Tibial artery (tissue), 4 donors: Measurements from ENCODE around the gene COG7.
"Not testable (repeated sequence)": the region's sequence is repeated elsewhere in the genome, so short reads cannot be mapped to it uniquely, and the experiment has no call there.

Experiments used
- DNase-seq, 2 donors: peaks; one replicate each; pipeline ENCODE4 v3.0.0-alpha.2; 2019
- H3K27ac ChIP-seq, 2 donors: fragments of 200-600 bp; sonication (generic) in 1 of 2; 1 replicate in 1 of 2; 2 replicates in 1 of 2; pipeline ENCODE4 v1.5.1; 2018 to 2019; ENCODE audit warnings: mild to moderate bottlenecking in 1 of 2
- H3K27me3 ChIP-seq, 2 donors: fragments of 200-600 bp; sonication (generic) in 1 of 2; one replicate each; pipeline versions ENCODE4 v1.5.1 to v1.6.0; 2016 to 2019
- H3K36me3 ChIP-seq, 3 donors: fragments of 200-600 bp; sonication (generic) in 2 of 3; one replicate each; pipeline ENCODE4 v1.5.1; 2016 to 2019; ENCODE audit warnings: mild to moderate bottlenecking in 2 of 3
- H3K4me1 ChIP-seq, 4 donors: fragments of 200-600 bp; sonication (generic) in 2 of 4; 1 replicate in 3 of 4; 2 replicates in 1 of 4; pipeline ENCODE4 v1.5.1; 2016 to 2019
- H3K4me3 ChIP-seq, 2 donors: fragments of 200-600 bp; sonication (generic) in 1 of 2; 1 replicate in 1 of 2; 2 replicates in 1 of 2; pipeline ENCODE4 v1.5.1; 2018 to 2019; ENCODE audit warnings: mild to moderate bottlenecking in 2 of 2
- H3K9me3 ChIP-seq, 3 donors: fragments of 200-600 bp; sonication (generic) in 1 of 3; one replicate each; pipeline ENCODE4 v1.5.1; 2016 to 2019
- intact Hi-C: fragments of 100-400 bp; cut with DNase I; formaldehyde crosslinking; loops from one replicate; pipeline ENCODE4 v1.15.0; 2023; ENCODE audit warnings: low total_unique reads
- TF ChIP-seq, protein P1 (sequence below), 2 experiments: fragments of 200-600 bp in 1 of 2; fragments of 450-650 bp in 1 of 2; IDR thresholded peaks; one replicate each; pipeline ENCODE4 v1.5.1; 2017 to 2019; ENCODE audit warnings: antibody characterized with exemption in 2 of 2, mild to moderate bottlenecking in 1 of 2, moderate library complexity in 1 of 2

The COG7 gene

DNA sequence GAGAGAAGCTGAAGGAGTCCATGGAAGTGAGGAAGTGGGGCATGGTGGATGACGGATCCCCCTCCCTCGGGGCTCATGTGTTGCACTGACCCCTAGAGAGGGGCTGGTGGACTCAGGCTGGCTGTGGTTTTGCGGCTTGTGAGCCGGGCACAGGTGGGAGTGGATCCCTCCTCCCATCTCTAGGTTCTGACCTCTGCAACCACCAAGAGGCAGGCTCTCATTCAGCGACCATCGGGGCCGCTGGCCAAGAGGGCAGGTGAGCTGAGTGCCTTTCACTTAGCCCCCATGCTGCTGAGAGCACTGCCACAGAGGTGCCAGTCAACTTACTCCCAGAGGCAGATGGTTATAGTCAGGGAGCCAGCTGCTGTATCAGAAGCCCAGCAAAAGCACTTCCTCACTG is 83.6 kb downstream of the COG7 start:
- H3K4me1 ChIP-seq: no peaks in the 10 kb centered on the region
- no peaks in the 10 kb centered on the region for H3K36me3 ChIP-seq
- no peak overlapping the region for H3K4me3 ChIP-seq
- TF ChIP-seq, protein P1, sequence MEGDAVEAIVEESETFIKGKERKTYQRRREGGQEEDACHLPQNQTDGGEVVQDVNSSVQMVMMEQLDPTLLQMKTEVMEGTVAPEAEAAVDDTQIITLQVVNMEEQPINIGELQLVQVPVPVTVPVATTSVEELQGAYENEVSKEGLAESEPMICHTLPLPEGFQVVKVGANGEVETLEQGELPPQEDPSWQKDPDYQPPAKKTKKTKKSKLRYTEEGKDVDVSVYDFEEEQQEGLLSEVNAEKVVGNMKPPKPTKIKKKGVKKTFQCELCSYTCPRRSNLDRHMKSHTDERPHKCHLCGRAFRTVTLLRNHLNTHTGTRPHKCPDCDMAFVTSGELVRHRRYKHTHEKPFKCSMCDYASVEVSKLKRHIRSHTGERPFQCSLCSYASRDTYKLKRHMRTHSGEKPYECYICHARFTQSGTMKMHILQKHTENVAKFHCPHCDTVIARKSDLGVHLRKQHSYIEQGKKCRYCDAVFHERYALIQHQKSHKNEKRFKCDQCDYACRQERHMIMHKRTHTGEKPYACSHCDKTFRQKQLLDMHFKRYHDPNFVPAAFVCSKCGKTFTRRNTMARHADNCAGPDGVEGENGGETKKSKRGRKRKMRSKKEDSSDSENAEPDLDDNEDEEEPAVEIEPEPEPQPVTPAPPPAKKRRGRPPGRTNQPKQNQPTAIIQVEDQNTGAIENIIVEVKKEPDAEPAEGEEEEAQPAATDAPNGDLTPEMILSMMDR (IDR thresholded peaks at IDR 0.05): no peak
- no peaks in the 10 kb centered on the region for H3K9me3 ChIP-seq
- intact Hi-C loops: no loop called here
- no peak overlapping the region for H3K27ac ChIP-seq
- no peak for DNase-seq
- H3K27me3 ChIP-seq: peaks cover 0 to 19% of the 10 kb centered on the region in 2 donors

DNA sequence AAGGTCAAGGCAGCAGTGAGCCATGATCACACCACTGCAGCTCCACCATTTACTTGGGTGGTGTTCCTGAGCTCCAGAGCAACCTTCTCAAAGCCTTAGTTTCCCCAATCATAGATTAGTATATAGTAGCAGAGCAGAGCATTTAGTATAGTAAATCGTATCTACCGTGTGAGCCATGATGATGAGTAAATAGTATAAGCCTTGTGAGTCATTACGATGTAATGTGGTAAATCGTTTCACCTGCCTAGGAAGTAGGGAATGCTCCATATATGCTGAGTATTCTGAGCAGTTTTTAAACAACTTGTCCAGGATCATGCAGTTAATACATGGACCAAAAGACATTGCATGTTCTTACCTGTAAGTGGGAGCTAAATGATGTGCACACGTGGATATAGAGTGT is 84.5 kb downstream of the COG7 start:
- H3K27ac ChIP-seq: no peak overlapping the region
- TF ChIP-seq, protein P1 (IDR thresholded peaks at IDR 0.05): no peak
- H3K4me1 ChIP-seq: no peaks in the 10 kb centered on the region
- no peak for DNase-seq
- peaks cover 0 to 15% of the 10 kb centered on the region in 2 donors for H3K27me3 ChIP-seq
- intact Hi-C loops: no loop called here
- H3K9me3 ChIP-seq: no peaks in the 10 kb centered on the region
- no peaks in the 10 kb centered on the region for H3K36me3 ChIP-seq
- H3K4me3 ChIP-seq: no peak overlapping the region

DNA sequence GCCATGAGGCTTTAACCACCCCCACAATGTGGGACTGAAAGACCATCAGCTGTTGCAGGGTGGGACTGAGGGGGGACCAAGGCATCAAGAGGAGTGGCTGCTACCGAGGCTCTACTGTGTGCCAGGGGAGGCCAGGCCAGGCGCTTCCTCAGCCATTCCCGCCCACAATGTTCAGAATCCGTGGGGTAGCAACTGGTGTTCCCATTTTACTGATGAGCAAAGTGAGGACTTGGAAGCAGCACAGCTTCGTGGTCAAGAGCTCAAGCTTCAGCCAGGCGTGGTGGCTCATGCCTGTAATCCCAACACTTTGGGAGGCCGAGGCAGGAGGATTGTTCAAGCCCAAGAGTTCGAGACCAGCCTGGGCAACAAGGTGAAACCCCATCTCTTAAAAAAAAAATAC is 85.0 kb downstream of the COG7 start:
- H3K4me1 ChIP-seq: no peaks in the 10 kb centered on the region
- no peaks in the 10 kb centered on the region for H3K36me3 ChIP-seq
- intact Hi-C loops: no loop called here
- no peaks in the 10 kb centered on the region for H3K9me3 ChIP-seq
- peaks cover 0 to 15% of the 10 kb centered on the region in 2 donors for H3K27me3 ChIP-seq
- H3K4me3 ChIP-seq: no peak overlapping the region
- no peak for DNase-seq
- no peak overlapping the region for H3K27ac ChIP-seq
- TF ChIP-seq, protein P1 (IDR thresholded peaks at IDR 0.05): no peak

DNA sequence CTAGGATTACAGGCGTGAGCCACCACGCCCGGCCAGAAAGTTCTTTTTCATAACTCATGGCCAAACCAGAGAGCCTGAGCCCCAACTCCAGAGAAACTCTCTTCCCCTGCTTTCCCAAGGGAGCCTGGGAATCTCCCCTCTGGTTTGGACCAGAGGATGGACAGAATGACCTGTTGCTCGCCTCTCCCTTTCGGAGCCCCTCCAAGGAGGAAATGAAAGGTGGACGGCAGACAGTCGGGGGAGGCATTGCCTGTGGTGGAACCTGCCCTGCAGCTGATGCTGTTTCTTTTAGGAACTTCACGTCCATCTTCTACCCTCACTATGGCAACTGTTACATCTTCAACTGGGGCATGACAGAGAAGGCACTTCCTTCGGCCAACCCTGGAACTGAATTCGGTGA is 85.4 kb downstream of the COG7 start:
- H3K4me1 ChIP-seq: no peaks in the 10 kb centered on the region
- intact Hi-C loops: no loop called here
- H3K9me3 ChIP-seq: no peaks in the 10 kb centered on the region
- H3K27me3 ChIP-seq: peaks cover 0 to 15% of the 10 kb centered on the region in 2 donors
- TF ChIP-seq, protein P1 (IDR thresholded peaks at IDR 0.05): no peak
- no peak overlapping the region for H3K4me3 ChIP-seq
- no peak for DNase-seq
- no peak overlapping the region for H3K27ac ChIP-seq
- no peaks in the 10 kb centered on the region for H3K36me3 ChIP-seq

DNA sequence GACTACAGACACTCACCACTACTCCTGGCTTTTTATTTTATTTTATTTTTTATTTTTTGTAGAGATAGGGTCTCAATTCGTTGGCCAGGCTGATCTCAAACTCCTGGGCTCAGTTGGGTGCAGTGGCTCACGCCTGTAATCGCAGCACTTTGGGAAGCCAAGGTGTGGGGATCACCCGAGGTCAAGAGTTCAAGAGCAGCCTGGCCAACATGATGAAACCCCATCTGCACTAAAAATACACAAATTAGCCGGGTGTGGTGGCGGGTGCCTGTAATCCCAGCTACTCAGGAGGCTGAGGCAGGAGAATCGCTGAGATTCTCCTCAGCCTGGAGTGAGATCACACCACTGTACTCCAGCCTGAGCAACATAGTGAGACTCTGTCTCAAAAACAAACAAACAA is 86.6 kb downstream of the COG7 start:
- DNase-seq, H3K27ac ChIP-seq, H3K4me3 ChIP-seq, H3K36me3 ChIP-seq, H3K27me3 ChIP-seq, intact Hi-C loops, H3K4me1 ChIP-seq, H3K9me3 ChIP-seq: not testable (repeated sequence)

DNA sequence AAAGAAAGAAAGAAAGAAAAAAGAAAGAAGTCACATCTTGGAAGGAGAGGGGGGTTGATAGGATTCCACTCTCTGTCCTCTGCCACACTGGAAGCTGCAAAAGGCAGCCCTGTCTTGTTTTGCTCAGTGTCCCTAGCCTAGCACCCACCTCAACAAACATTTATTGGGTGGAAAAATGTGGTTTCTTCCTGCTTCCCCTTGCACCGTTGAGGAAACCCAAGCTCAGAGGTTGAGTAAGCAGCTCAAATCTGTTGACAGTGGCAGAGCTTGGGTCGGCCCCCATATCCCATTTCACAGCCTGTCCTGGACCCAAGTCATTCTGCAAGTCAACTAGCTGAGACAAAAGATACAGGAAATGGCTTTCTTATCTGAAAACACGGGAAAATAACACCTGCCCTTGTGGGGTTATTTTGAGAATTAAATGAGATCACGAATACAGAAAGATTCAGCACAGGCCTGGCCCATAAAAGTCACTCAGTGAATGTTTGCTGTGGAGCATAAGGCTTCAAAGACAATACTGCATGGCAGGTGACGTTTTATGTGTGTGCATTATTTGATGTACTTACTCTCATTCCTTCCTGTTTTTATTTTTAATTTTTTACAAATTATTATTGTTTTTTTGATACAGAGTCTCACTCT is 87.3 kb downstream of the COG7 start:
- H3K36me3 ChIP-seq: no peaks in the 10 kb centered on the region
- no peak for DNase-seq
- H3K27me3 ChIP-seq: peaks cover 0 to 2% of the 10 kb centered on the region in 2 donors
- no peaks in the 10 kb centered on the region for H3K4me1 ChIP-seq
- no peak overlapping the region for H3K27ac ChIP-seq
- intact Hi-C loops: no loop called here
- no peaks in the 10 kb centered on the region for H3K9me3 ChIP-seq
- no peak overlapping the region for H3K4me3 ChIP-seq
- TF ChIP-seq, protein P1 (IDR thresholded peaks at IDR 0.05): no peak
